ENCODE measurements around the gene IL17C. TPM values are rescaled to one million over a fixed set of nuclear protein-coding genes. Genes with fewer than 3 reads are reported as not detected.

Gene IL17C
- total and polyA plus RNA-seq, 4 donors = not detected

DNA sequence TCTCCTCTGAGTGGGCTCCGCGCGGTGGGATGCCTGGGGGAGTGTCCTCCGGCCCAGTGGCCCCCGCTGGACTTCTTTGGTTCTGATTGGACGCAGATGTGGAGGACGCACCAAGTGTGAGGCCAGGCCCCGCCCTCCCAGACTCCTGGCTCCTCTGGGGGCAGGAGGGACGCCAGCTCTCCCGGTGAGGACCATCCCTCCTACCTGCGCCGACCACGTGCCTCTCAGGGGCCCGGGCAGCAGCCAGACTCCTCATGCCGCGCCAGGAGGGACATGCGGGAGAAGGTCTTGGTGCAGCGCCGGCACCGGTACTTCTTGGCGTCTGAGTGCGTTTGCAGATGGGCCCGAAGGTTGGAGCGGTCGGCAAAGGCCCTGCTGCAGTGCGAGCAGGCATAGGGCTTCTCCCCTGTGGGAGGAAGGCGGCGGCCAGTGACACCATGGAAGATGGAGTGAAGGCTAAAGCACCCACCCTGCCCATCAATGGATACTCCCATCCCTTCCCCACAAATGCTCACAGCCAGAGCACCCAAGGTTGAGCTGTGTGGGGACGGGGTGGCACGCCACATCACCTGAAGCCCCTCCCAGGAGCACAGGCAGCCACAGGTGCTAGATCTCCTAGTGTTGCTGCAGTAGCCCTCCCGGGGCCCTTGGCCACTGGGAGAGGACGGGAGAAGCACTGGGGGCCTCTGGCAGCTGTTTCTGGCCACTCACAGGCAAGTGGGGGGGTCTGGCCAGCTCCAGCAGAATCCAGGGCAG, 40.0 kb downstream of the IL17C start:
- Histone ChIP-seq H3K4me3 (ENCODE audit: low read depth, low read length) (no peak overlapping the region), H3K27me3 (ENCODE audit: control insufficient read depth, insufficient read depth, low read length) (peaks cover 18% of the 10 kb centered on the region), H3K4me1 (ENCODE audit: control insufficient read depth, insufficient read depth, low read length) (peaks cover 16% of the 10 kb centered on the region), H3K36me3 (ENCODE audit: control insufficient read depth, insufficient read depth, low read length) (peaks cover 31% of the 10 kb centered on the region), H3K27ac (ENCODE audit: low read depth, low read length) (no peak overlapping the region), H3K9me3 (ENCODE audit: control insufficient read depth, insufficient read depth, low read length) (no peaks in the 10 kb centered on the region)
- WGBS (ENCODE audit: insufficient coverage) = 41% methylated on average over 26 of the region's 32 CpGs
- peak in 1 of 6 donors; percentile 9 for DNase-seq (ENCODE audit: low read depth in 4 of 6, low spot score in 6 of 6)

DNA sequence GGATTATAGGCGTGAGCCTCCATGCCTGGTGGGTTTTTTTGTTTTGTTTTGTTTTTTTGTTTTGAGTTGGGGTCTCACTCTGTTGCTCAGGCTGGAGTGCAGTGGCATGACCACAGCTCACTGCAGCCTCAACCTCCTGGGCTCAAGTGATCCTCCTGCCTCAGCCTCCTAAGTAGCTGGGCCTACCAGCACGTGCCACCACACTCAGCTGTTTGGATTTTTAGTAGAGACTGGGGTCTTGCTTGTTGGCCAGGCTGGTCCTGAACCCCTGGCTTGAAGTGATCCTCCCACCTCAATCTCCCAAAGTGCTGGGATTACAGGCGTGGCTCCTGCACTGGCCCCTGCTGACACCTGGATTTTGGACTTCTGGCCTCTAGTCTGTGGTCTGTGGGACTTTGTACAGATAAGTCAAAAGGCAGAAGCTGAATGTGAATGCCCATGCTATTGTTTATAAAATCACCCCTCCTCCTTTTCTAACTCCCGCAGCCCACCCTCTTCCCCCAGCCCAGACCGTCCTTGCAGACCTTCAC, 42.2 kb downstream of the IL17C start:
- Histone ChIP-seq H3K27ac (ENCODE audit: low read depth, low read length) (no peak overlapping the region), H3K36me3 (ENCODE audit: control insufficient read depth, insufficient read depth, low read length) (peaks cover 13% of the 10 kb centered on the region), H3K4me3 (ENCODE audit: low read depth, low read length) (no peak overlapping the region), H3K27me3 (ENCODE audit: control insufficient read depth, insufficient read depth, low read length) (peaks cover 39% of the 10 kb centered on the region), H3K9me3 (ENCODE audit: control insufficient read depth, insufficient read depth, low read length) (no peaks in the 10 kb centered on the region), H3K4me1 (ENCODE audit: control insufficient read depth, insufficient read depth, low read length) (peaks cover 24% of the 10 kb centered on the region)
- 79% methylated on average over 3 of the region's 5 CpGs for WGBS (ENCODE audit: insufficient coverage)
- DNase-seq (ENCODE audit: low read depth in 4 of 6, low spot score in 6 of 6) = no peak

DNA sequence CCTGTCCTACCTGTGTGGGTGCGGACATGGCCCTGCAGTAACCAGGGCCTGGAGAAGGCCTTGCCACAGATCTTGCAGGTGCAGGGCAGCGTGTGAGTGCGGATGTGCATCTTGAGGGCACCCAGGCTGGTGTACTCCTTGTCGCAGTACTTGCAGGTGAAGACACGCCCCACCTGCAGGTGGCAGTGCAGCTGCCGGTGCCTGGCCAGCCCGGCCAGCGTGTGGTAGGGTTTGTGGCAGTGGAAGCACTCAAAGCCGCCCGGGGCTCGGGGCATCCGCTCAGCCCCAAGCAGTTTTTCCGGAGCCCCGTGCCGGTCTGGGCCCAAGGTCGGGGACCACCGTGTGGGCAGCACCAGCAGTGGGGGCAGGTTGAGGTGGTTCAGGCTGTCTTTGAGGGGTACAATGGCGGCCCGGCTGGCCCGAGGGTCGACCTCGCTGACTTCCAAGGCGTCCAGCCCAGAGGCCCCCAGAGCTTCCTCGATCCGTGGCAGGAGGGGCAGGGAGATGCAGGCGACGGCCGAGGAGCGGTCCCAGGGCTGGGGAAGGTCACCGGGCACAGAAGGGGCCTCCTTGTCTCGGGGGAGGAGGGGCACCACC, 42.8 kb downstream of the IL17C start:
- peaks cover 30% of the 10 kb centered on the region for H3K4me1 ChIP-seq (ENCODE audit: control insufficient read depth, insufficient read depth, low read length)
- DNase-seq (ENCODE audit: low read depth in 4 of 6, low spot score in 6 of 6) = no peak
- peaks cover 45% of the 10 kb centered on the region for H3K27me3 ChIP-seq (ENCODE audit: control insufficient read depth, insufficient read depth, low read length)
- WGBS (ENCODE audit: insufficient coverage) = 56% methylated on average over 31 of the region's 31 CpGs
- peaks cover 9% of the 10 kb centered on the region for H3K36me3 ChIP-seq (ENCODE audit: control insufficient read depth, insufficient read depth, low read length)
- no peak overlapping the region for H3K4me3 ChIP-seq (ENCODE audit: low read depth, low read length)
- no peak overlapping the region for H3K27ac ChIP-seq (ENCODE audit: low read depth, low read length)
- H3K9me3 ChIP-seq (ENCODE audit: control insufficient read depth, insufficient read depth, low read length) = no peaks in the 10 kb centered on the region

DNA sequence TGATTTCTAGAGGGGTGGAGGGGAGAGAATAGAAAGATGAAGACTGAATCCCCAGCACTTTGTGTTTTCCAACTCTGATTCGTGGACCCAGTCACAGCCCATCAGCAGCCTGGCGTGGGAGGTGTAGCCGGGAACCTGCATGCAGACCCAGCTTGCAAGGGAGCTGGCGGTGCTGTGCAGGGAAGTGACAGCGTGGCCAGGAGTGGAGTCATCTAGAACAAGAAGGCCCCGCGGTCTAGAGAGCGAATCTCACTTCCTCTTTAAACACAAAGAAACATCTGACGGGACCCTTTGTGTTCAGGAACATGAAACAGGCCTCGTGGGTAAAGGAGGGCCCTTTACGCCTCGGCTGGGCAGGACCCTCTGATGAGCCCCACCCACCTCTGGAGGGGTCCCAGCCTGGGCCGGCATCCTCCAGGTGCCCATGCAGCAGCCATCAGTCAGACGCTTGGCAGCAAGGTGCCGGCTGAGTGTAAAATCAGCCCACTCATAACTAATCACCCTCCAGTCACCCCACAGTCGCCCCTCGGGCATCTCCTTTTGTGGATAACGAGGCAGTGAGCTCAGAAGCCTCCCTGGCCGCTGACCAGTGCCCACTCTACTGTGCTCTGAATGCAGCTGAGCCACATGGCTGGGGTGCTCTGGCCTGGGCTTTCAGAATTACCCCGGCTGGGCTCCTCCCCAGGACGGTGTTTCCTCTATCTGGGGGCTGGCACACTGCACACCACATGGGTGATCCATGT, 43.5 kb downstream of the IL17C start:
- Histone ChIP-seq H3K4me1 (ENCODE audit: control insufficient read depth, insufficient read depth, low read length) (peaks cover 36% of the 10 kb centered on the region), H3K9me3 (ENCODE audit: control insufficient read depth, insufficient read depth, low read length) (no peaks in the 10 kb centered on the region), H3K4me3 (ENCODE audit: low read depth, low read length) (no peak overlapping the region), H3K27ac (ENCODE audit: low read depth, low read length) (no peak overlapping the region), H3K36me3 (ENCODE audit: control insufficient read depth, insufficient read depth, low read length) (peaks cover 3% of the 10 kb centered on the region), H3K27me3 (ENCODE audit: control insufficient read depth, insufficient read depth, low read length) (peaks cover 50% of the 10 kb centered on the region)
- WGBS (ENCODE audit: insufficient coverage) = 48% methylated on average over 21 of the region's 21 CpGs
- DNase-seq (ENCODE audit: low read depth in 4 of 6, low spot score in 6 of 6) = peak in 1 of 6 donors; percentile 25

DNA sequence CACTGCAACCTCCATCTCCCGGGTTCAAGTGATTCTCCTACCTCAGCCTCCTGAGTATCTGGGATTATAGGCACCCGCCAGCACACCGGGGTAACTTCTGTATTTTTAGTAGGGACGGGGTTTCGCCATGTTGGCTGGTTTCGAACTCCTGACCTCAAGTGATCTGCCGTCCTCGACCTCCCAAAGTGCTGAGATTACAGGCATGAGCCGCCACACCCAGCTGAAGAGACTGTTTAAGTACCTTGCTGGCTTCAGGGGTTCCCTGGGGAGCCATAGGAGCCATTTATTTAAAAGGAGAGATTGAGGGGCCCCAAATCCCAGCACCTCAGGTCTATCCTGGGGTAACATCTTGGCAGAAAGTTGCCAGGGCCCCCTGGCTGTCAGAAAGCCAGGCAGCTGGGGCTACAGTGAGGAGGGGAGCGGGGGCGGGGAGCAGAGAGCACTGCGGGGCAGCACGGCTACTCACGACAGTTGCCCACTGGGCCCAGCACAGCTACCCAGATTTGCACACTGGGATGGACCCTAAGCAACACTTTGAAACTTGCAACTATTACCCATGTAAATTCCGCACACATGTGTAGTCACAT, 46.3 kb downstream of the IL17C start:
- Histone ChIP-seq H3K9me3 (ENCODE audit: control insufficient read depth, insufficient read depth, low read length) (no peaks in the 10 kb centered on the region), H3K27ac (ENCODE audit: low read depth, low read length) (no peak overlapping the region), H3K36me3 (ENCODE audit: control insufficient read depth, insufficient read depth, low read length) (no peaks in the 10 kb centered on the region), H3K4me3 (ENCODE audit: low read depth, low read length) (no peak overlapping the region), H3K4me1 (ENCODE audit: control insufficient read depth, insufficient read depth, low read length) (peaks cover 30% of the 10 kb centered on the region), H3K27me3 (ENCODE audit: control insufficient read depth, insufficient read depth, low read length) (peaks cover 61% of the 10 kb centered on the region)
- DNase-seq (ENCODE audit: low read depth in 4 of 6, low spot score in 6 of 6) = no peak
- WGBS (ENCODE audit: insufficient coverage) = 65% methylated on average over 14 of the region's 15 CpGs

DNA sequence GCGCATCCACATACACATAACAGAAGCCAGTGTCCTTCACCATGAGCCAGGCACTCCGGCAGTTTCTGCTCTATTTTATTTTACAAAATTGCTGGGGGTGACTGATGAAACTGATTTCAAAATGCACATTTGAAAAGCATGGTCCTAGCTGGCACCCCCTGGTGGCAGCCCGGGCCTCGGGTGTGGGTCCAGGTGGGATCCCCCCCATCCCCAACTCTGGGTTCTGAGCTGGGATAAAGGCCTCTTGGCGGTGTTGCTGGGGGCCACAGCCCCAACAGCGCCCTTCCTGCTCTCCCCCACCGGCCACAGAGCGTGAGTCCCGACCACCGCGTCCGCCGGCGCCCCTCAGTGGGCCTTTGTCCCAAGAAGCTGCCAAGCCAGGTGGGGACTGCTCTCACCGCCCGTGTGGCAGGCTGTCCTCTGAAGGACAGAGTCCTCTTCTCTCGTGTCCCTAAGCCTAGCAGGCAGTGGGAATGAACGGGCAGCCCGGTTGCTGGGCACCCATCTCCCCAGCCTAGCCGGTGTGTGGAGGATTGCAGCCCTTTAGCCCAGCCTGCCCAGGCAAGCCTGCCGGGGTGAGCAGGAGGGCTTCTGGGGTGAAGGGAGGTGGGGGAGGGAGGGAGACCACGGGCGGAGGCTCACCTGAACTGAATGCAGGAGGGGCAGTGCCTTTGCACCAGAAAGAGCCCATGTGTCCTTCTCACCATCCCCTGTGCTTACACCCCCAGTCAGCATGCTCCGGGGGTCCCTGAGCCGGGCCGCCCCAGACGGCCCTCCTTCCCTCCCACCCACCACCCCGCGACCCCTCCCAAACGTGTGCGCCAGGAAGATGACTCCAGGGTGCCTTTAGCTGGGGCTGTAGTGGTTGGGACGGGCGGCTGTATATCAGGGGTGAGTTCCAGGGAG, 47.0 kb downstream of the IL17C start:
- peaks cover 61% of the 10 kb centered on the region for H3K27me3 ChIP-seq (ENCODE audit: control insufficient read depth, insufficient read depth, low read length)
- H3K4me3 ChIP-seq (ENCODE audit: low read depth, low read length) = no peak overlapping the region
- H3K36me3 ChIP-seq (ENCODE audit: control insufficient read depth, insufficient read depth, low read length) = no peaks in the 10 kb centered on the region
- no peaks in the 10 kb centered on the region for H3K9me3 ChIP-seq (ENCODE audit: control insufficient read depth, insufficient read depth, low read length)
- peaks cover 30% of the 10 kb centered on the region for H3K4me1 ChIP-seq (ENCODE audit: control insufficient read depth, insufficient read depth, low read length)
- H3K27ac ChIP-seq (ENCODE audit: low read depth, low read length) = no peak overlapping the region
- 9% methylated on average over 21 of the region's 33 CpGs for WGBS (ENCODE audit: insufficient coverage)
- DNase-seq (ENCODE audit: low read depth in 4 of 6, low spot score in 6 of 6) = no peak

DNA sequence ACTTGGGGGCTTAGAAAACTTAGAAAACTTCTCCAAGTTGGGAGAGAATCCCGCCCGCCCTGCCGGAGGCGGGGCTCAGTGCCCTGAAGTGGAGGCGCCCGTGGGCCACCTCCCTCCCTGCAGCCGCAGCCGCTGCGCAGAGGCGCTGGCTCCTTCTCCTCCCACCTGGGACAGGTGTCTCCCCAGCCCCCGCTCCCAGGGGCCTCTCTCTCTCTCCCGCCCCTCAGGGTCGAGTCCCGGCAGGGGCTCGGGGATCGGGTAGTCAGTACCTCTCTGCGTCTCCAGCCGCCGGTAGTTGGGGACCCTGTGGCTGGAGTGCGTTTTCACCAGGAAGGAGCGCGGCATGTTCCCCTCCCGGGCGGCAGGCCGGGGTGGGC, 47.7 kb downstream of the IL17C start:
- Histone ChIP-seq H3K27ac (ENCODE audit: low read depth, low read length) (no peak overlapping the region), H3K27me3 (ENCODE audit: control insufficient read depth, insufficient read depth, low read length) (peaks cover 59% of the 10 kb centered on the region), H3K4me3 (ENCODE audit: low read depth, low read length) (peak overlapping the region; percentile 24), H3K36me3 (ENCODE audit: control insufficient read depth, insufficient read depth, low read length) (no peaks in the 10 kb centered on the region), H3K9me3 (ENCODE audit: control insufficient read depth, insufficient read depth, low read length) (no peaks in the 10 kb centered on the region), H3K4me1 (ENCODE audit: control insufficient read depth, insufficient read depth, low read length) (peaks cover 30% of the 10 kb centered on the region)
- 0% methylated on average over 23 of the region's 25 CpGs for WGBS (ENCODE audit: insufficient coverage)
- DNase-seq (ENCODE audit: low read depth in 4 of 6, low spot score in 6 of 6) = no peak

DNA sequence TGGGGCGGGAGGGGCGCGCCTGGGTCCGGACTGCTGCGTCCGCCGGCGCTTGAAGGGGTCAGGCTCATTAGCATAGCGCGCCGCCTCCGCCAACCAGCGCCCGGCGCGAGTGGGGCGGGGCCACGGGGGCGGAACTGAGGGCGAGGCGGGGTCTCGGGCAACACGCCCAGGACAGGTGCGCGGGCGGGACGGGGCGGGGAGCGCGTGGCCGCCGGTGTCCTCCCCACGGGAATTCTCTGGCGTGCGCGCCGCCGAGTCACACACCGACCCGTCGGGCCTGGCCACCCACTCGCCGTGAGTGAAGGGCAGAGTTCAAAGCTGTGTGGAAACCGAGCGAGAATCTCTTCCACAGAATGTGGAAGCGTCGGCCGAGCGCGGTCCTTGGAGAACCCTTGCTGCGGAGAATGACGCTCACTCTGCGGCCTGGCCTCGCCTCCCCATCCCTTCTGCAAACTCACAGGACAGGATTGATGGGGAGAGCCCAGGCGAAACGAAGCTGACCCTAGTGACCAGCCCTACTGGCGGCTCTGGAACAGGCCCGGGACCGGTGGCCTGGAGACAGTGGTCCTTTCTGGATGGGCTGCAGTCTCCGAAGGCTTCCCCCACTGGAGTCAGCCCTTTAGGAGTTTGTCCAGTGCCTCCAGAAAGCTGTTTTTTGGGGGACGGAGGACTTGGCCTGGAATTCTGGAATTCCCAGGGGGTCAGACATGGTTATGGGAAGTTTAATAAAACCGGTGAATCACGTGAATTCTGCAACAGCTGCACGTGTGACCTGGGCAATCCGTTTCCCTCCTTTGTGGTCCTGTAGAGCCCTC, 48.3 kb downstream of the IL17C start, which contains the start of gene SNAI3:
TSS of gene SNAI3 (minus strand) at position 69 of the 815 bp plus-strand sequence. CDS start 101 bp downstream, outside the sequence.
- peaks cover 26% of the 10 kb centered on the region for H3K4me1 ChIP-seq (ENCODE audit: control insufficient read depth, insufficient read depth, low read length)
- H3K9me3 ChIP-seq (ENCODE audit: control insufficient read depth, insufficient read depth, low read length) = no peaks in the 10 kb centered on the region
- H3K36me3 ChIP-seq (ENCODE audit: control insufficient read depth, insufficient read depth, low read length) = no peaks in the 10 kb centered on the region
- peak within 1 kb of the TSS; percentile 24 for H3K4me3 ChIP-seq (ENCODE audit: low read depth, low read length)
- 5% methylated on average over 65 of the region's 65 CpGs for WGBS (ENCODE audit: insufficient coverage)
- DNase-seq (ENCODE audit: low read depth in 4 of 6, low spot score in 6 of 6) = peak in 2 of 6 donors; percentile 55 to 59
- H3K27ac ChIP-seq (ENCODE audit: low read depth, low read length) = no peak within 1 kb of the TSS
- peaks cover 56% of the 10 kb centered on the region for H3K27me3 ChIP-seq (ENCODE audit: control insufficient read depth, insufficient read depth, low read length)

Measured in spinal cord (tissue), 10 donors.